Stimulated activated CD4-positive, alpha-beta T cell treated with anti-CD3 and anti-CD28 coated beads, Interleukin-12 subunit alpha, Interleukin-12 subunit beta, amount 100 ng/mL, for 24 hours (primary cell): ENCODE measurements around the gene LUZP2.
"Not testable (repeated sequence)": the region's sequence is repeated elsewhere in the genome, so short reads cannot be mapped to it uniquely, and the experiment has no call there.

Source experiments
- DNase-seq, 2 experiments: peaks; one replicate each; pipeline ENCODE4 v3.0.0-alpha.2; 2020; ENCODE audit warnings: low read depth in 2 of 2

The LUZP2 gene

GRCh38 chr11:24819006-24819405, 322.2 kb downstream of the LUZP2 start:
- DNase-seq, result no peak

- no peak for DNase-seq
Observed at GRCh38 chr11:24819863-24820434, 323.1 kb downstream of the LUZP2 start.

GRCh38 chr11:24820541-24820940, 323.7 kb downstream of the LUZP2 start:
- DNase-seq, result no peak

GRCh38 chr11:24828938-24829605, 332.2 kb downstream of the LUZP2 start:
- no peak for DNase-seq

- DNase-seq, result no peak
Observed at GRCh38 chr11:24833573-24833972, 336.7 kb downstream of the LUZP2 start.

- no peak for DNase-seq
Observed at GRCh38 chr11:24837112-24837511, 340.3 kb downstream of the LUZP2 start.

GRCh38 chr11:24842308-24842707, 345.5 kb downstream of the LUZP2 start:
- DNase-seq, result no peak

GRCh38 chr11:24844406-24844805, 347.6 kb downstream of the LUZP2 start:
- no peak for DNase-seq

- DNase-seq, result no peak
Observed at GRCh38 chr11:24848857-24849256, 352.0 kb downstream of the LUZP2 start.

GRCh38 chr11:24855951-24856350, 359.1 kb downstream of the LUZP2 start:
- DNase-seq, result no peak

GRCh38 chr11:24859801-24860300, 363.0 kb downstream of the LUZP2 start:
- no peak for DNase-seq

GRCh38 chr11:24861440-24861839, 364.6 kb downstream of the LUZP2 start:
- no peak for DNase-seq

GRCh38 chr11:24866743-24867142, 369.9 kb downstream of the LUZP2 start:
- DNase-seq, result no peak

GRCh38 chr11:24870048-24870447, 373.2 kb downstream of the LUZP2 start:
- DNase-seq, result no peak

- DNase-seq, result no peak
Observed at GRCh38 chr11:24872186-24872585, 375.3 kb downstream of the LUZP2 start.

GRCh38 chr11:24872651-24873311, 375.9 kb downstream of the LUZP2 start:
- DNase-seq, result no peak

GRCh38 chr11:24880962-24881361, 384.1 kb downstream of the LUZP2 start:
- DNase-seq, result no peak

- no peak for DNase-seq
Observed at GRCh38 chr11:24885580-24886173, 388.8 kb downstream of the LUZP2 start.

- no peak for DNase-seq
Observed at GRCh38 chr11:24886880-24887619, 390.2 kb downstream of the LUZP2 start.

- no peak for DNase-seq
Observed at GRCh38 chr11:24890426-24890825, 393.6 kb downstream of the LUZP2 start.

- DNase-seq, result not testable (repeated sequence)
Observed at GRCh38 chr11:24891845-24892492, 395.1 kb downstream of the LUZP2 start.
